ENCODE results near the gene METTL1.
A peak's percentile ranks its signal among the peaks of the same experiment; 100 is the strongest.

Gene METTL1

DNA sequence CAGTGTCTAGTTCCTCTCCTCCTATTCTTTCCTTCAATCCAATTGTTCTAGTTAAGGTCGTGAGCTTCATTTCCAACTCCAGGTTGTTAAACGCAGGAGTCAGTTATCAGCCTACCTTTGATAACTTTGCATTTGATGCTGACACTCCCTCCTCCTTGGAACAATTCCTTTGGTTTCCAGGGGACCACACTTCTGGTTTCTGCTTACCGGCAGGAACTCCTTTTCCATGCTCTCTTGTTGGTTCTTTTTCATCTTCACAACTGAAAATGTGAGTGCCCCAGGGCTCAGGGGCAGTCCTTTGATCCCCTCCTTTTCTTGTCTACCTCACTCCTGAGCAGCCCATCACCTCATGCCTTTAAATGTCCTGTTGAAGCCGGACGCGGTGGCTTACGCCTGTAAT lies 5.5 kb upstream of the METTL1 start:
- no peaks in the 10 kb centered on the region for H3K27me3 ChIP-seq (ENCODE audit: insufficient read depth, poor library complexity, severe bottlenecking)
- TF ChIP-seq, protein P1, sequence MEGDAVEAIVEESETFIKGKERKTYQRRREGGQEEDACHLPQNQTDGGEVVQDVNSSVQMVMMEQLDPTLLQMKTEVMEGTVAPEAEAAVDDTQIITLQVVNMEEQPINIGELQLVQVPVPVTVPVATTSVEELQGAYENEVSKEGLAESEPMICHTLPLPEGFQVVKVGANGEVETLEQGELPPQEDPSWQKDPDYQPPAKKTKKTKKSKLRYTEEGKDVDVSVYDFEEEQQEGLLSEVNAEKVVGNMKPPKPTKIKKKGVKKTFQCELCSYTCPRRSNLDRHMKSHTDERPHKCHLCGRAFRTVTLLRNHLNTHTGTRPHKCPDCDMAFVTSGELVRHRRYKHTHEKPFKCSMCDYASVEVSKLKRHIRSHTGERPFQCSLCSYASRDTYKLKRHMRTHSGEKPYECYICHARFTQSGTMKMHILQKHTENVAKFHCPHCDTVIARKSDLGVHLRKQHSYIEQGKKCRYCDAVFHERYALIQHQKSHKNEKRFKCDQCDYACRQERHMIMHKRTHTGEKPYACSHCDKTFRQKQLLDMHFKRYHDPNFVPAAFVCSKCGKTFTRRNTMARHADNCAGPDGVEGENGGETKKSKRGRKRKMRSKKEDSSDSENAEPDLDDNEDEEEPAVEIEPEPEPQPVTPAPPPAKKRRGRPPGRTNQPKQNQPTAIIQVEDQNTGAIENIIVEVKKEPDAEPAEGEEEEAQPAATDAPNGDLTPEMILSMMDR (IDR thresholded peaks at IDR 0.05; ENCODE audit: insufficient read depth, low read length): no peak
- no peak for TF ChIP-seq POLR2AphosphoS5 (IDR thresholded peaks at IDR 0.05; ENCODE audit: low read depth)
- no peak for TF ChIP-seq SPI1 (IDR thresholded peaks at IDR 0.05; ENCODE audit: borderline replicate concordance, low read depth)
- TF ChIP-seq GABPA (IDR thresholded peaks at IDR 0.05; ENCODE audit: low read depth): no peak
- TF ChIP-seq, protein P2, sequence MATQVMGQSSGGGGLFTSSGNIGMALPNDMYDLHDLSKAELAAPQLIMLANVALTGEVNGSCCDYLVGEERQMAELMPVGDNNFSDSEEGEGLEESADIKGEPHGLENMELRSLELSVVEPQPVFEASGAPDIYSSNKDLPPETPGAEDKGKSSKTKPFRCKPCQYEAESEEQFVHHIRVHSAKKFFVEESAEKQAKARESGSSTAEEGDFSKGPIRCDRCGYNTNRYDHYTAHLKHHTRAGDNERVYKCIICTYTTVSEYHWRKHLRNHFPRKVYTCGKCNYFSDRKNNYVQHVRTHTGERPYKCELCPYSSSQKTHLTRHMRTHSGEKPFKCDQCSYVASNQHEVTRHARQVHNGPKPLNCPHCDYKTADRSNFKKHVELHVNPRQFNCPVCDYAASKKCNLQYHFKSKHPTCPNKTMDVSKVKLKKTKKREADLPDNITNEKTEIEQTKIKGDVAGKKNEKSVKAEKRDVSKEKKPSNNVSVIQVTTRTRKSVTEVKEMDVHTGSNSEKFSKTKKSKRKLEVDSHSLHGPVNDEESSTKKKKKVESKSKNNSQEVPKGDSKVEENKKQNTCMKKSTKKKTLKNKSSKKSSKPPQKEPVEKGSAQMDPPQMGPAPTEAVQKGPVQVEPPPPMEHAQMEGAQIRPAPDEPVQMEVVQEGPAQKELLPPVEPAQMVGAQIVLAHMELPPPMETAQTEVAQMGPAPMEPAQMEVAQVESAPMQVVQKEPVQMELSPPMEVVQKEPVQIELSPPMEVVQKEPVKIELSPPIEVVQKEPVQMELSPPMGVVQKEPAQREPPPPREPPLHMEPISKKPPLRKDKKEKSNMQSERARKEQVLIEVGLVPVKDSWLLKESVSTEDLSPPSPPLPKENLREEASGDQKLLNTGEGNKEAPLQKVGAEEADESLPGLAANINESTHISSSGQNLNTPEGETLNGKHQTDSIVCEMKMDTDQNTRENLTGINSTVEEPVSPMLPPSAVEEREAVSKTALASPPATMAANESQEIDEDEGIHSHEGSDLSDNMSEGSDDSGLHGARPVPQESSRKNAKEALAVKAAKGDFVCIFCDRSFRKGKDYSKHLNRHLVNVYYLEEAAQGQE (IDR thresholded peaks at IDR 0.05; ENCODE audit: insufficient replicate concordance, low read depth): no peak

DNA sequence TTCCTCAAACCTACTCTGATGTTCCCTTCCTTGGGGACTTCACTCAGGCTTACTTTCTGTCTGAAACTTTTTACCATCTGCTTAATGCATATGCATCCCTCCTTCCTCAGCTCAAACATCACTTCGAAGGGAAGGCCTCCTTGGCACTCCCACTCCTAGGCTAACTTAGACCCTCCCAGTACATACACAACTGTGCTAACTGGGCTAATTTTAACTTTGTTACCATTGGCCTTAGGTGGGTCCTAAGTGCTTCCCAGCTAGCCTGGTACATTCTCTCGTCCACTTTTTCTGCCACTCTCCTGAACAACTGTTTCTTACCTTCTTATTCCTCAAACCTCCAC lies 4.3 kb upstream of the METTL1 start:
- DNase-seq (ENCODE audit: low read depth in 1 of 2, low spot score in 1 of 2): no peak
- no peak overlapping the region for H3K4me3 ChIP-seq (replicated peaks; ENCODE audit: insufficient read depth, low read length)
- H3K27ac ChIP-seq (replicated peaks): no peak overlapping the region
- TF ChIP-seq SPI1 (IDR thresholded peaks at IDR 0.05; ENCODE audit: borderline replicate concordance, low read depth): no peak
- TF ChIP-seq, protein P1 (IDR thresholded peaks at IDR 0.05; ENCODE audit: insufficient read depth, low read length): no peak
- TF ChIP-seq, protein P2 (IDR thresholded peaks at IDR 0.05; ENCODE audit: insufficient replicate concordance, low read depth): no peak
- TF ChIP-seq POLR2AphosphoS5 (IDR thresholded peaks at IDR 0.05; ENCODE audit: low read depth): no peak
- no peak for TF ChIP-seq GABPA (IDR thresholded peaks at IDR 0.05; ENCODE audit: low read depth)
- no peaks in the 10 kb centered on the region for H3K27me3 ChIP-seq (ENCODE audit: insufficient read depth, poor library complexity, severe bottlenecking)

More for the DNA sequence above, 5.5 kb upstream of the METTL1 start:
- H3K27ac ChIP-seq (replicated peaks): no peak overlapping the region
- H3K4me3 ChIP-seq (replicated peaks; ENCODE audit: insufficient read depth, low read length): no peak overlapping the region
- DNase-seq (ENCODE audit: low read depth in 1 of 2, low spot score in 1 of 2): no peak

DNA sequence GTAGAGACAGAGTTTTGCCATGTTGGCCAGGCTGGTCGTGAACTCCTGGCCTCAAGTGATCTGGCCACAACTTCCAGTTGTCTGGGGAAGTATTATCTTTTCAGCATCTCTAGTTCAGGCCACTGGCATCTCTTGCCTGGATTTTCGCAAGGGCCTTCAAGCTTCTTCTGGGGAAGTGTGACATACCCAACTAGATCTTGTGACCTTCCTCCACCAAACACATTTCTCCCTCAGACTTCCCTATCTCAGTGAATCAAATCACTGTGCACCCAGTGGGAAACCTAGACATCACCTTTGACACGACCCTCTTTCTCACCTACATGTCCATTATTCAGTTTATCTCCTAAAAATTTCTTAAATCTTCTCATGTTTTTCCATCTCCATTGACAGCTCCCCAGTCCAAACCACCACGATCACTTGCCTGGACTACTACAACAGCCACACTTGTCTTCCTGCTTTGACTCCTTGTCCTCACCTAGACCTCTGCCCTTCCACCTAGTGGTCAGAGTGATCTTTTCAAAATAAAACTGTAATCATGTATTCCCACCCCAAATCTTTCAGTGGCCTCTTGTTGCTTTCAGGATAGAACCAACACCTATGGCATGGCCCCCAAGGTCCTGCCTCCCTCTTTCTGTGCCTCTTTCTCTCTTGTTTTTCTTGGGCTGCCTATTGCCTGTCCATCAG lies 3.8 kb upstream of the METTL1 start:
- no peak overlapping the region for H3K4me3 ChIP-seq (replicated peaks; ENCODE audit: insufficient read depth, low read length)
- H3K27me3 ChIP-seq (ENCODE audit: insufficient read depth, poor library complexity, severe bottlenecking): no peaks in the 10 kb centered on the region
- peak; percentile 42; the same call in 1 of the 2 replicates for TF ChIP-seq SPI1 (IDR thresholded peaks at IDR 0.05; ENCODE audit: borderline replicate concordance, low read depth)
- TF ChIP-seq, protein P2 (IDR thresholded peaks at IDR 0.05; ENCODE audit: insufficient replicate concordance, low read depth): no peak
- no peak overlapping the region for H3K27ac ChIP-seq (replicated peaks)
- DNase-seq (ENCODE audit: low read depth in 1 of 2, low spot score in 1 of 2): peak; percentile 47 to 78

All from HL-60 (cell line).